Chondrocyte (in vitro differentiated cells): ENCODE data around the gene PRR5L. TPM values are rescaled to one million over a fixed set of nuclear protein-coding genes. Genes with fewer than 3 reads are reported as not detected.
A peak's percentile ranks its signal among the peaks of the same experiment; 100 is the strongest.

Experiments
- DNase-seq: peaks from one replicate; pipeline ENCODE4 v3.0.0; 2021; ENCODE audit warnings: mixed read lengths, low spot score
- H3K27ac Mint-ChIP-seq: one replicate; pipeline ENCODE4 v1.8.0; 2021; ENCODE audit warnings: mild to moderate bottlenecking, moderate library complexity, mixed read lengths; ENCODE audit not compliant: unreplicated experiment
- H3K27me3 Mint-ChIP-seq: 2 replicates; pipeline ENCODE4 v1.8.0; 2021; ENCODE audit warnings: low read depth, mixed read lengths
- H3K36me3 Mint-ChIP-seq: 2 replicates; pipeline ENCODE4 v1.8.0; 2021; ENCODE audit warnings: low read depth, mixed read lengths
- H3K4me1 Mint-ChIP-seq: 2 replicates; pipeline ENCODE4 v1.8.0; 2021; ENCODE audit warnings: low read depth, mild to moderate bottlenecking, mixed read lengths
- H3K4me3 Mint-ChIP-seq: one replicate; pipeline ENCODE4 v1.8.0; 2021; ENCODE audit warnings: mild to moderate bottlenecking, moderate library complexity, mixed read lengths; ENCODE audit not compliant: unreplicated experiment
- H3K9me3 Mint-ChIP-seq: 2 replicates; pipeline ENCODE4 v1.8.0; 2021; ENCODE audit warnings: low read depth, mixed read lengths
- total RNA-seq: library from RNA; stranded (reverse); gene quantifications from 3 replicates; pipeline ENCODE4 v1.2.1, GENCODE V29; 2021
- TF ChIP-seq, protein P1 (sequence below): fragments of 200-600 bp; sonication (generic); IDR thresholded peaks from 2 replicates; pipeline ENCODE4 v1.5.0; 2021; ENCODE audit warnings: antibody characterized with exemption, mild to moderate bottlenecking, moderate library complexity

PRR5L gene
- total RNA-seq, 1 donor from 2014 or later: 50.7 TPM

DNA sequence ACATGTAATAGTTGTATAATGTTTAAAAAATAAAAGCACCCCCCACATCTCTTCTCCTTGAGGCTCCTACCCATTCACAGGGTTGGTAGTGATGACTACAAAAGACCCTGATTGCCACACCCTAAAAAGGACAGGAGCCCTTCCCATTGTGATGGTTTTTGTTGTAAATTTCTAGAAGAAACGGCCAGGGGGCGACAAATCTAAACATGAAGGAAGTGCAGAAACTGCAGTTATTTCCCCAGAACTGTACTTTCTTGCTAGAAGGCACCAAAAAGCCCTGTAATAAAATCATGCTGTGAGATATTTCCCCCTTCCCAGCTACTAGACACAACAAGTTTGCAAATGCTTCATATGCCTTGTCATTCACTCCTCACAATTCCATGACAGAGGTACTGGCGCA, 10.8 kb downstream of the PRR5L start:
- TF ChIP-seq, protein P1, sequence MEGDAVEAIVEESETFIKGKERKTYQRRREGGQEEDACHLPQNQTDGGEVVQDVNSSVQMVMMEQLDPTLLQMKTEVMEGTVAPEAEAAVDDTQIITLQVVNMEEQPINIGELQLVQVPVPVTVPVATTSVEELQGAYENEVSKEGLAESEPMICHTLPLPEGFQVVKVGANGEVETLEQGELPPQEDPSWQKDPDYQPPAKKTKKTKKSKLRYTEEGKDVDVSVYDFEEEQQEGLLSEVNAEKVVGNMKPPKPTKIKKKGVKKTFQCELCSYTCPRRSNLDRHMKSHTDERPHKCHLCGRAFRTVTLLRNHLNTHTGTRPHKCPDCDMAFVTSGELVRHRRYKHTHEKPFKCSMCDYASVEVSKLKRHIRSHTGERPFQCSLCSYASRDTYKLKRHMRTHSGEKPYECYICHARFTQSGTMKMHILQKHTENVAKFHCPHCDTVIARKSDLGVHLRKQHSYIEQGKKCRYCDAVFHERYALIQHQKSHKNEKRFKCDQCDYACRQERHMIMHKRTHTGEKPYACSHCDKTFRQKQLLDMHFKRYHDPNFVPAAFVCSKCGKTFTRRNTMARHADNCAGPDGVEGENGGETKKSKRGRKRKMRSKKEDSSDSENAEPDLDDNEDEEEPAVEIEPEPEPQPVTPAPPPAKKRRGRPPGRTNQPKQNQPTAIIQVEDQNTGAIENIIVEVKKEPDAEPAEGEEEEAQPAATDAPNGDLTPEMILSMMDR: peak; percentile 87
- no peak for DNase-seq
- Mint-ChIP-seq H3K27me3 (no peaks in the 10 kb centered on the region), H3K27ac (peak overlapping the region; percentile 19), H3K4me3 (no peak overlapping the region), H3K36me3 (no peaks in the 10 kb centered on the region), H3K4me1 (peaks cover 32% of the 10 kb centered on the region), H3K9me3 (peaks cover 3% of the 10 kb centered on the region)

DNA sequence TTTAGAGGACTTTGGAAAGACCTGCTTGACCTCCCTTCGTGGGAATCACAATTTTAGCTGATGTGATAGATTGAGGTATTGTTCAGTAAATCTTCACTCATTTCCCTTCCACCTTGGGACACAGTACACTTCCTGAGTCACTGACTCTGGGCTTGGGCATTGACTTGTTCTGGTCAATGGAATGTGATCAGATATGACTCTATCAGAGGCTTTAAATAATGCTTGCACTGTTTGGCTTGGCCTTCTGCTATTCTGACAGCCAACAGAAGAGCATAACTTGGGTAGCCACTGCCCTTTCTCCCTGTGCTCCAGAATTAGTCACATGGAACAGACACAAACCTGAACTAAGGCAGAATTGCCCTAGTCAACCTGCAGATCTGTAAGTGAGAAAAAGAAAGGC, 12.5 kb downstream of the PRR5L start:
- Mint-ChIP-seq H3K9me3 (peaks cover 3% of the 10 kb centered on the region), H3K4me3 (no peak overlapping the region), H3K36me3 (no peaks in the 10 kb centered on the region), H3K27ac (no peak overlapping the region), H3K4me1 (peaks cover 36% of the 10 kb centered on the region), H3K27me3 (no peaks in the 10 kb centered on the region)
- DNase-seq: no peak
- TF ChIP-seq, protein P1: no peak

DNA sequence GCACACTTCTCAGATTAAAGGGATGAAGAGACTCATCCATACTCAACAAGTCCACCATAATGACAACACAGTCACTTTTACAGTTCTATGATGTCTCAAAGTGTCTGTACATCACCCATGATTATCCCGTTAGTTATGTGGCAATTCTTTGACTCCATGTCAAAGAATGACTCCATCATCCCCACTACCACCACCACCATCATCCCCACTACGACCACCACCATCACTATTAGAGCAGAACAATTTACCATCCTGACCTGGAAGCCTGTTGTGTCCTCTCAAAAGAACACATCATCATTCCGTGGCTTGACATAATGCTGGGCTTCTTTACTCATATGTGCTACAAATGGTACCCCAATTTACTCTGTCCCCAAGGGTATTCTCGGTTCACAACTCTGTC, 13.7 kb downstream of the PRR5L start:
- Mint-ChIP-seq H3K4me1 (peaks cover 39% of the 10 kb centered on the region), H3K4me3 (no peak overlapping the region), H3K9me3 (peaks cover 3% of the 10 kb centered on the region), H3K27me3 (no peaks in the 10 kb centered on the region), H3K36me3 (no peaks in the 10 kb centered on the region), H3K27ac (no peak overlapping the region)
- TF ChIP-seq, protein P1: no peak
- no peak for DNase-seq

DNA sequence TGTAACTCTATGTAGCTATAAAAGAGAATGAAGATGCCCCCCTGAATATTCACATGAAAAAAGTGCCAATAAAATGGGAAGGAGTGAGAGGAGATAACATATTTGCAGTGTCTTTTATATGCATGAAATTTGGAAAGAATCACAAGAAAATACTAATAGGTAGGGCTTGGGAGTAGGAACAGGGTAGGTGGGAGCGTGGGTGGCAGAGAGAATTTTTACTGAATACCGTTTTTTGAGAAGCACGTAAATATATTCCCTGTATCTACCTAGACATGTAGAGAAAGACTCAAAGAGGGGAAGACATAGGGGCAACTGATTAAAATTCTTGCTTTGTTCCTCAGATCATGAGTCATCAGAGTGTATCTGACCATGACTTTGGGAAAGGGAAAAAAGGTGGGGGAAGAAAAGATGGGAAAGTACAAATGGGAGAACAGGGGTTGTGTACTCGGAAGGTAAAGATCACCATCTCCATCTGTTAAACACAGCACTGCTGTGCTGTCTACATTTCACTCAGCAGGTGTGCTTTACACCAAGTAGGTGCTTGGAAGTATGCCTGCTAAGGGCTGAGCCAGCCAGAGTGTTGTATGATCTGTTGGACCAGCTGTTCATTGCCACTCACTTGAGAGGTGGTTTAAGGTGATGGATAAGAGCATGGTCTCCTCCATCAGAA, 16.0 kb downstream of the PRR5L start:
- no peak for DNase-seq
- no peak overlapping the region for H3K4me3 Mint-ChIP-seq
- peaks cover 3% of the 10 kb centered on the region for H3K9me3 Mint-ChIP-seq
- no peak overlapping the region for H3K27ac Mint-ChIP-seq
- peaks cover 34% of the 10 kb centered on the region for H3K4me1 Mint-ChIP-seq
- TF ChIP-seq, protein P1: no peak
- no peaks in the 10 kb centered on the region for H3K36me3 Mint-ChIP-seq
- H3K27me3 Mint-ChIP-seq: no peaks in the 10 kb centered on the region

DNA sequence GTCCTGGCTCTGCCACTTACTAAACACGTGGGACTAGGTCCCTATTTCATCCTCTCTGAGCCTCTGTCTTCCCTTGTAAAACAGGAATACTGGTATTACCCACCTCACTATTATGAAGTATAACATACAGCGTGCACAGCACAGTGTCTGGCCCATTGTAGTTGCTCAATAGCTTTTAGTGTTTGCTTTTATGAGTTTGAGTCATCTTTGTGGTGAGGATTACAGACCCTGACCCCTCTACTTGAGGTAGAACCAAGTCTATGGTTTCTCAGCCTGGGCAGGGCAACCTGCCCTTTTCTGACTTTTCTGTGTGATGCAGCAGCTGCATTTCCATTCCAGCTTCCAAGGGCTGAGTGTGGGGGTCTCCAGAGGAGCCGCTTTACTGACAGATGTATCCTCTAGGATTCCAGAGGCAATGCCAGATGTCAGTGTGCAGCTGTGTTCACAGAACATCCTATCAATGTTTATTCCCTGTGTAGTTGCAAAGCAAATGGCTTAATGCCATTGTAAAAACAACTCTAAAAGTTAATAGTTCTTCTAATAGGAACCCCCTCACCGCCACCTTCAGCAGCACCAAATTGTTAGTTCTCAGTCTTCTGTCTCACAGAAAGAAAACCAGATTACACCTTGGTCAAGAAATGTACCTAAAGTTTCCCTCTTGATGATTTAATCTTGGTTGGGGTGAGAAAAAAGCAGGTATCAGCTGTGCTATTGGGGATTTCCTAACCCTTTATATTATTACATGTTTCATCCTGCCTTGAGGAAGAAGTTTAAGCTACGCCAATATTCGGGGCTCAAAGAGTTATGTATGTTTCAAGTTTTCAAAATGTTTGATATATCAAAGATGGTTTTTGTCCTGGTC, 16.8 kb downstream of the PRR5L start:
- peaks cover 29% of the 10 kb centered on the region for H3K4me1 Mint-ChIP-seq
- no peak for DNase-seq
- TF ChIP-seq, protein P1: no peak
- no peak overlapping the region for H3K4me3 Mint-ChIP-seq
- H3K36me3 Mint-ChIP-seq: no peaks in the 10 kb centered on the region
- no peak overlapping the region for H3K27ac Mint-ChIP-seq
- H3K27me3 Mint-ChIP-seq: no peaks in the 10 kb centered on the region
- H3K9me3 Mint-ChIP-seq: peaks cover 3% of the 10 kb centered on the region
